Endothelial cell of umbilical vein (primary cell): Measurements from ENCODE around the gene NETO1. TPM values are rescaled to one million over a fixed set of nuclear protein-coding genes. Genes with fewer than 3 reads are reported as not detected.

ENCODE experiments used
- BruUV-seq: library from RNA; stranded (reverse); fragments of 400-500 nt; replicated peaks from 2 replicates; lab custom pipeline; 2021; lab: Mats Ljungman, UMichigan
- CTCF ChIA-PET: fragments of 300-600, 350-600 bp; sonication (Branson Sonifier 250); formaldehyde crosslinking; loops from one replicate; lab custom pipeline; 2021; ENCODE audit warnings: antibody characterized with exemption, inconsistent platforms; lab: Charles Lee
- POLR2A ChIA-PET: fragments of 300-600, 350-600 bp; sonication (Branson Sonifier 250); formaldehyde crosslinking; loops from one replicate; lab custom pipeline; 2021; ENCODE audit warnings: antibody characterized with exemption, inconsistent platforms; lab: Charles Lee
- DNase-seq: peaks from one replicate; pipeline ENCODE4 v3.0.0-alpha.2; 2011; ENCODE audit warnings: low read depth, low spot score
- FAIRE-seq: peaks from 2 replicates; lab custom pipeline; 2011; peaks lifted over from hg19 to GRCh38; lab: Jason Lieb, UNC
- H2AFZ ChIP-seq: 2 replicates; pipeline ENCODE4 v1.6.0; 2012; ENCODE audit warnings: low read depth, low read length, control low read depth, inconsistent platforms
- H3K27ac ChIP-seq: 2 replicates; pipeline ENCODE4 v1.5.1; 2011; ENCODE audit warnings: low read depth, mild to moderate bottlenecking, control low read depth, low read length, moderate library complexity; ENCODE audit not compliant: insufficient read depth
- H3K27me3 ChIP-seq, 2 experiments: 2 replicates each; pipeline versions ENCODE4 v1.6.0 to v1.6.1; 2011; ENCODE audit warnings: low read length in 2 of 2, mixed read lengths in 1 of 2; ENCODE audit not compliant: control insufficient read depth in 2 of 2, insufficient read depth in 2 of 2
- H3K36me3 ChIP-seq, 2 experiments: 2 replicates in 1 of 2; 3 replicates in 1 of 2; pipeline ENCODE4 v1.5.1; 2011; ENCODE audit warnings: low read length in 2 of 2, mild to moderate bottlenecking in 1 of 2, moderate library complexity in 1 of 2; ENCODE audit not compliant: control insufficient read depth in 2 of 2, insufficient read depth in 2 of 2; ENCODE audit errors: extremely low read depth in 1 of 2
- H3K4me1 ChIP-seq: 3 replicates; pipeline ENCODE4 v1.5.1; 2011; ENCODE audit warnings: mild to moderate bottlenecking, low read length; ENCODE audit not compliant: control insufficient read depth, insufficient read depth; ENCODE audit errors: extremely low read depth
- H3K4me2 ChIP-seq: 2 replicates; pipeline ENCODE4 v1.6.1; 2011; ENCODE audit warnings: low read length, control low read depth, mixed read lengths; ENCODE audit not compliant: insufficient read depth
- H3K4me3 ChIP-seq, 3 experiments: fragments of 200-600 bp in 1 of 3; sonication (generic), shearing (Covaris generic) in 1 of 3; replicated peaks in 1 of 3; 2 replicates each; pipeline ENCODE4 v1.5.1; 2011 to 2016; ENCODE audit warnings: control low read depth in 3 of 3, low read length in 3 of 3, mild to moderate bottlenecking in 2 of 3, inconsistent platforms in 1 of 3, low read depth in 1 of 3, moderate library complexity in 1 of 3; ENCODE audit not compliant: insufficient read depth in 1 of 3
- H3K79me2 ChIP-seq: 2 replicates; pipeline ENCODE4 v1.6.0; 2012; ENCODE audit warnings: low read length, inconsistent platforms; ENCODE audit not compliant: control insufficient read depth, insufficient read depth
- H3K9ac ChIP-seq: replicated peaks from 2 replicates; pipeline ENCODE3; 2011; ENCODE audit warnings: low read length, control low read depth; ENCODE audit not compliant: insufficient read depth; ENCODE audit errors: extremely low read depth
- H3K9me1 ChIP-seq: replicated peaks from 3 replicates; pipeline ENCODE4 v1.6.0; 2011; ENCODE audit warnings: mild to moderate bottlenecking, low read length; ENCODE audit not compliant: control insufficient read depth, insufficient read depth; ENCODE audit errors: extremely low read depth
- H3K9me3 ChIP-seq: replicated peaks from 2 replicates; pipeline ENCODE4 v1.5.1; 2012; ENCODE audit warnings: low read length, inconsistent platforms; ENCODE audit not compliant: control insufficient read depth, insufficient read depth
- H4K20me1 ChIP-seq: replicated peaks from 2 replicates; pipeline ENCODE3; 2011; ENCODE audit warnings: mild to moderate bottlenecking, low read length; ENCODE audit not compliant: control insufficient read depth, insufficient read depth; ENCODE audit errors: extremely low read depth
- CTCF ChIP-seq, 2 donors: IDR thresholded peaks; 1 replicate in 1 of 2; 2 replicates in 1 of 2; pipeline ENCODE4 v1.5.1; 2011; ENCODE audit warnings: low read length in 2 of 2, mild to moderate bottlenecking in 2 of 2, moderate library complexity in 2 of 2, control low read depth in 1 of 2, inconsistent platforms in 1 of 2, low read depth in 1 of 2; ENCODE audit not compliant: insufficient read depth in 1 of 2; ENCODE audit errors: extremely low read depth in 1 of 2
- EZH2 ChIP-seq: IDR thresholded peaks from 2 replicates; pipeline ENCODE4 v1.6.1; 2012; ENCODE audit warnings: borderline replicate concordance, low read depth, mild to moderate bottlenecking, moderate library complexity, low read length, inconsistent platforms; ENCODE audit not compliant: severe bottlenecking
- FOS ChIP-seq: IDR thresholded peaks from 2 replicates; pipeline ENCODE4 v1.6.1; 2011; ENCODE audit warnings: mild to moderate bottlenecking, low read length, moderate library complexity, borderline replicate concordance; ENCODE audit not compliant: insufficient read depth
- GATA2 ChIP-seq: IDR thresholded peaks from 2 replicates; pipeline ENCODE4 v1.7.0; 2011; ENCODE audit warnings: low read depth, mild to moderate bottlenecking, moderate library complexity, mixed read lengths, low read length; ENCODE audit not compliant: insufficient read length, insufficient read depth
- JUN ChIP-seq: IDR thresholded peaks from 2 replicates; pipeline ENCODE4 v1.6.1; 2011; ENCODE audit warnings: borderline replicate concordance, low read depth; ENCODE audit not compliant: insufficient read length, insufficient read depth
- MAX ChIP-seq: IDR thresholded peaks from 2 replicates; pipeline ENCODE4 v1.6.1; 2011; ENCODE audit not compliant: insufficient read depth, insufficient read length
- MYC ChIP-seq: IDR thresholded peaks from one replicate; pipeline ENCODE4 v1.6.1; 2011; ENCODE audit warnings: mild to moderate bottlenecking, low read depth, low read length
- POLR2A ChIP-seq: IDR thresholded peaks from 2 replicates; pipeline ENCODE4 v1.6.1; 2012; ENCODE audit warnings: low read depth, mild to moderate bottlenecking, control low read depth, low read length
- POLR2AphosphoS5 ChIP-seq: IDR thresholded peaks from 2 replicates; pipeline ENCODE4 v1.6.1; 2012; ENCODE audit warnings: low read depth, mild to moderate bottlenecking, control low read depth, low read length, moderate library complexity; ENCODE audit not compliant: insufficient read depth
- dilution Hi-C: fragments of 300-500 bp; cut with MboI; formaldehyde crosslinking; loops from one replicate; pipeline ENCODE4 v1.15.0; 2019; ENCODE audit warnings: low sequenced_read_pairs; ENCODE audit not compliant: extremely low pct_ligation_motif_present
- intact Hi-C: fragments of 100-400 bp; cut with micrococcal nuclease; formaldehyde crosslinking; loops from one replicate; pipeline ENCODE4 v1.10.0; 2022
- polyA plus RNA-seq, 4 experiments: library from polyadenylated mRNA; depleted of rRNA in 3 of 4; stranded (reverse) in 3 of 4; unstranded in 1 of 4; fragments of >200 nt; gene quantifications; 2 replicates each; pipeline versions ENCODE4 v1.2.1 to v1.2.3, GENCODE V29; 2011 to 2012; ENCODE audit warnings: missing spikeins in 1 of 4
- total RNA-seq: library from RNA; stranded (reverse); gene quantifications from 2 replicates; pipeline ENCODE4 v1.2.3, GENCODE V29; 2021

Gene NETO1
- total and polyA plus RNA-seq, 2 donors (not counting 3 experiments of a cell fraction or from before 2014, with no cell fraction given), result not detected

GRCh38 chr18:72826736-72827135, 41.1 kb downstream of the NETO1 start:
- H2AFZ ChIP-seq, result no peak overlapping the region
- ChIA-PET CTCF (no interaction called here), POLR2A (no interaction called here)
- H3K4me3 ChIP-seq, result no peak overlapping the region
- dilution Hi-C loops (no loop called here), intact Hi-C loops (no loop called here)
- no peak overlapping the region for H3K9ac ChIP-seq
- FAIRE-seq (no peak), DNase-seq (no peak)
- H3K4me1 ChIP-seq, result no peaks in the 10 kb centered on the region
- H3K4me2 ChIP-seq, result no peak overlapping the region
- TF ChIP-seq FOS (no peak), CTCF (IDR thresholded peaks at IDR 0.05; ENCODE audit: extremely low read depth in 1 of 2, insufficient read depth in 1 of 2, low read depth in 1 of 2, low read length in 2 of 2) (no peak), JUN (no peak), GATA2 (no peak), POLR2AphosphoS5 (no peak), MYC (no peak), POLR2A (no peak), EZH2 (no peak), MAX (no peak)
- no peaks in the 10 kb centered on the region for H3K27me3 ChIP-seq
- no peaks in the 10 kb centered on the region for H3K36me3 ChIP-seq
- no peaks in the 10 kb centered on the region for H3K9me1 ChIP-seq
- H3K9me3 ChIP-seq, result peaks cover 5% of the 10 kb centered on the region
- H4K20me1 ChIP-seq, result no peaks in the 10 kb centered on the region
- H3K27ac ChIP-seq, result no peak overlapping the region
- BruUV-seq, result no TSS peak
- H3K79me2 ChIP-seq, result no peaks in the 10 kb centered on the region
